IPS-15b (cell line): ENCODE results near the gene EPN2.
A peak's percentile ranks its signal among the peaks of the same experiment; 100 is the strongest.

Source experiments
- H3K27me3 ChIP-seq: one replicate; pipeline ENCODE4 v1.6.1; 2013; ENCODE audit warnings: low read length; ENCODE audit not compliant: control insufficient read depth, insufficient read depth
- H3K36me3 ChIP-seq: one replicate; pipeline ENCODE4 v1.6.1; 2013; ENCODE audit warnings: low read length; ENCODE audit not compliant: control insufficient read depth, insufficient read depth
- H3K4me1 ChIP-seq: one replicate; pipeline ENCODE4 v1.6.1; 2013; ENCODE audit warnings: mild to moderate bottlenecking, low read length; ENCODE audit not compliant: control insufficient read depth, insufficient read depth
- H3K4me3 ChIP-seq: one replicate; pipeline ENCODE4 v1.5.1; 2013; ENCODE audit warnings: low read depth, low read length
- H3K9ac ChIP-seq: one replicate; pipeline ENCODE4 v1.6.1; 2013; ENCODE audit warnings: low read depth, mild to moderate bottlenecking, low read length
- H3K9me3 ChIP-seq: one replicate; pipeline ENCODE4 v1.6.1; 2013; ENCODE audit warnings: mild to moderate bottlenecking, low read length; ENCODE audit not compliant: control insufficient read depth, insufficient read depth

Gene EPN2

GRCh38 chr17:19244357-19244756, 7.2 kb downstream of the EPN2 start:
- Histone ChIP-seq H3K9ac (no peak overlapping the region), H3K36me3 (no peaks in the 10 kb centered on the region), H3K4me3 (no peak overlapping the region)

DNA sequence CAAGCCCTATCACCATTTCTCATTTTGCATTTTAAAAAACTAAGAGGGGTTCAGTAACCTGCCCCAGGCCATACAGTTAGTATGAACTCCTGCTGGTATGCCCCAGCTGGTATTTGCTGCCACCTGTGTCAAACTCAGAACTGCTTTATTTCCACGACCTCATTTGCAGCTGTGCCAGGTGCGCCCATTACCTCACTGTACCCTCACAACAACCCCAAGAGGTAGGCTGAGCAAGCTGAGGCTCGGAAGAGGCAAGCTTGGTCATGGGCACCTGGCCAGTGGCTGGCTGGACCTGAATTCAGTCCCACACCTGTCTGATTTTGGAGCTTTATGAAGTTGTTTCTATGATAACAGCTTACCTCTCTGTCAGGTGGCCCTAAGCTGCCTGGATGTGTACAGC, 7.6 kb downstream of the EPN2 start:
- no peaks in the 10 kb centered on the region for H3K9me3 ChIP-seq
- H3K27me3 ChIP-seq = no peaks in the 10 kb centered on the region

More at GRCh38 chr17:19244357-19244756, 7.2 kb downstream of the EPN2 start:
- Histone ChIP-seq H3K27me3 (no peaks in the 10 kb centered on the region), H3K4me1 (peaks cover 5% of the 10 kb centered on the region), H3K9me3 (no peaks in the 10 kb centered on the region)

GRCh38 chr17:19247473-19247872, 10.3 kb downstream of the EPN2 start:
- Histone ChIP-seq H3K4me3 (no peak overlapping the region), H3K36me3 (no peaks in the 10 kb centered on the region), H3K9me3 (no peaks in the 10 kb centered on the region)

More for the DNA sequence above, 7.6 kb downstream of the EPN2 start:
- Histone ChIP-seq H3K4me3 (no peak overlapping the region), H3K4me1 (peaks cover 5% of the 10 kb centered on the region), H3K36me3 (no peaks in the 10 kb centered on the region), H3K9ac (no peak overlapping the region)

GRCh38 chr17:19248151-19248927, 11.2 kb downstream of the EPN2 start:
- Histone ChIP-seq H3K9me3 (no peaks in the 10 kb centered on the region), H3K9ac (no peak overlapping the region), H3K4me1 (no peaks in the 10 kb centered on the region), H3K4me3 (no peak overlapping the region), H3K27me3 (no peaks in the 10 kb centered on the region), H3K36me3 (no peaks in the 10 kb centered on the region)

More at GRCh38 chr17:19247473-19247872, 10.3 kb downstream of the EPN2 start:
- Histone ChIP-seq H3K4me1 (peaks cover 1% of the 10 kb centered on the region), H3K27me3 (no peaks in the 10 kb centered on the region), H3K9ac (peak overlapping the region; percentile 37)

- no peaks in the 10 kb centered on the region for H3K27me3 ChIP-seq
- no peaks in the 10 kb centered on the region for H3K4me1 ChIP-seq
- H3K36me3 ChIP-seq = no peaks in the 10 kb centered on the region
- no peak overlapping the region for H3K9ac ChIP-seq
- no peaks in the 10 kb centered on the region for H3K9me3 ChIP-seq
- H3K4me3 ChIP-seq = no peak overlapping the region
These were observed 11.9 kb downstream of the EPN2 start for GRCh38 chr17:19248928-19249574.

DNA sequence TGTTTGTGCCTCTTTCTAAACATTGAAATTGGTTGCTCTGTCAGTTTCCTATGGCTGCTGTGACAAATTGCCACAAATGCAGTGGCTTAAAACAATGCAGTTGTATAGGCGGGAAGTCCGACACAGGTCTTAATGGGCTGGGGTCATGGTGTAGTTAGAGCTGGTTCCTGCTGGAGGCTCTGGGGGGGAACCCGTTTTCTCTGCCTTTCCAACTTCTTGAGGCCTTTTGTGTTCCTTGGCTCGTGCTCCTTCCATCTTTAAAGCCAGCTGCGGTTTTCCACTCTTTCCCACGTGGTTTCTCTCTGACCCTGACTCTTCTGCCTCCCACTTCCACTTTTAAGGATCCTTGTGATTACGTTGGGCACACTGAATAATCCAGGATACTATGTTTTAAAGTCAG, 12.5 kb downstream of the EPN2 start:
- Histone ChIP-seq H3K9ac (no peak overlapping the region), H3K4me1 (peaks cover 2% of the 10 kb centered on the region), H3K36me3 (no peaks in the 10 kb centered on the region), H3K4me3 (no peak overlapping the region), H3K9me3 (no peaks in the 10 kb centered on the region), H3K27me3 (no peaks in the 10 kb centered on the region)

DNA sequence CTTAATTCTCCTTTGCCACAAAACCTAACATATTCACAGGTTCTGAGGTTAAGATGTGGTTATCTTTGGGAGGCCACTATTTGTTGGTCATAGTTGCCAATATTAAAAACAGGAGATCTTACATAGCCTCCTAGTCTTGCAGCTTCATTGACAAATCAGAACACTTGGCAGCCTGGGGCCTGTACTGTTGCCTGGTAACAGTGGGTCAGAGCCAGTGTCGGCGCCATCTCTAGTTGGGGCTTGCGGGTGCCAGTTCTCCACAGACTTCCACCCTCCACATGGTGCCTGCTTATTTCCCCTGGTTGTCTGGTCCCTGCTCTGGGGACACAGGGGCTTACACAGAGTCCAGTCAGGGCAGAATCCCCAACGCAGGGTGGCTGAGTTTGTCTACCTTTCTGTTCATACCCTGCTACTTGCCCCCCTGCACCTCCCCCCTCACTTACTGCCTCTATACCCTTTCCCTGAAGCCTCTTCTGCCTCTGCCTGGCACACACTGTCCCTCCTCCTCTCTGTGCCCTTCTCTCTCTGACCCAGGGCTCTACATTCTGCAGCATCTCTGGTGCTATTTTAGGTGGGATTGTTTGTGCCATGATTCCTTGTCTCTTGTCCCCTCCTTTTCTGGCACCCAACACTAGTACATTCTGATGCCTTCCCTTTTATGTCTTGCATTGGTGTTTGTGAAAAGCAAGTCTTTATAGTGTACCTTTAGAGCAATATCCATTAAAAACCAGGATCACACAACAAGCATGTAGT, 13.4 kb downstream of the EPN2 start:
- Histone ChIP-seq H3K4me1 (peaks cover 3% of the 10 kb centered on the region), H3K4me3 (no peak overlapping the region), H3K9ac (no peak overlapping the region), H3K36me3 (no peaks in the 10 kb centered on the region), H3K27me3 (no peaks in the 10 kb centered on the region), H3K9me3 (no peaks in the 10 kb centered on the region)

DNA sequence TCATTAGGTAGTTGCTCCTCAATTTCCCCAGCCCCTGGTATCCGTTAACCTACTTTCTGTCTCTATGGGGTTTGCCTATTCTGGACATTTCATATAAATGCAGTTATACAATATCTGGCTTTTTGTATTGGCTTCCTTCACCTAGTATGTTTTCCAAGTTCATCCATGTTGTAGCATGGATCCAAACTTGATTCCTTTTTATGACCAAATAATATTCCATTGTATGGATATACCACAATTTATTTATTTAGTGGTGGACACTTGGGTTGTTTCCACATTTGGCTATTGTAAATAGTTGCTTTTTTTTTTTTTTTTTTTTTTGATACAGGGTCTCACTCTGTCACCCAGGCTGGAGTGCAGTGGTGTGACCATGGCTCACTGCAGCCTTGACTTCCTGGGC, 15.9 kb downstream of the EPN2 start:
- H3K4me3 ChIP-seq = no peak overlapping the region
- no peaks in the 10 kb centered on the region for H3K9me3 ChIP-seq
- no peaks in the 10 kb centered on the region for H3K36me3 ChIP-seq
- no peak overlapping the region for H3K9ac ChIP-seq
- H3K4me1 ChIP-seq = peaks cover 3% of the 10 kb centered on the region
- H3K27me3 ChIP-seq = no peaks in the 10 kb centered on the region

DNA sequence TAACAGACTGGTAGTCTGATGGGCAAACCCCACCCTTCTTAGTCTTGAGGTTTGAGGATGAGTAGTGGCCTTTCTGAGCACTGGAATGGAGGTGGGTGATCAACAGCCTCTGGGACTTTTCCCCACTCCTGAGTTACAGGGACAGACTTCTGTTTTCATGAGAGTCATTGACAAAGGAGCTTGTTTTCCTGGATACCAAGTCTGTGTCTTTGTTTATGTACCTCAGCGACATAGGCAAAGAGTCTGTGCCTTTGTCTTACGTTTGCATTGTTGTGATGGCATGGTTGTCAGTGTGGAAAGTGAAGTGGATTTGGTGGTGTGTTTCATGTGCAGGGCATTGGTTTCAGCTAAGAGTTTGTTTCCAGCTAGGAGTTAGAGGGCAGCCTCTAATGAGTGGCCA, 17.5 kb downstream of the EPN2 start:
- Histone ChIP-seq H3K36me3 (no peaks in the 10 kb centered on the region), H3K27me3 (no peaks in the 10 kb centered on the region), H3K4me1 (peaks cover 3% of the 10 kb centered on the region), H3K9ac (no peak overlapping the region), H3K4me3 (no peak overlapping the region), H3K9me3 (no peaks in the 10 kb centered on the region)

- Histone ChIP-seq H3K4me3 (no peak overlapping the region), H3K36me3 (no peaks in the 10 kb centered on the region), H3K4me1 (peaks cover 3% of the 10 kb centered on the region), H3K9ac (no peak overlapping the region), H3K9me3 (no peaks in the 10 kb centered on the region), H3K27me3 (no peaks in the 10 kb centered on the region)
These were observed 18.1 kb downstream of the EPN2 start for GRCh38 chr17:19255279-19255678.

GRCh38 chr17:19258371-19258770, 21.2 kb downstream of the EPN2 start:
- H3K4me3 ChIP-seq = no peak overlapping the region
- no peaks in the 10 kb centered on the region for H3K9me3 ChIP-seq
- peaks cover 3% of the 10 kb centered on the region for H3K4me1 ChIP-seq
- H3K9ac ChIP-seq = no peak overlapping the region
- no peaks in the 10 kb centered on the region for H3K27me3 ChIP-seq
- no peaks in the 10 kb centered on the region for H3K36me3 ChIP-seq
